ENCODE data around the gene SH3RF3. TPM values are rescaled to one million over a fixed set of nuclear protein-coding genes. Genes with fewer than 3 reads are reported as not detected.

SH3RF3 gene
- total RNA-seq, 1 donor from 2014 or later = 7.3 TPM

DNA sequence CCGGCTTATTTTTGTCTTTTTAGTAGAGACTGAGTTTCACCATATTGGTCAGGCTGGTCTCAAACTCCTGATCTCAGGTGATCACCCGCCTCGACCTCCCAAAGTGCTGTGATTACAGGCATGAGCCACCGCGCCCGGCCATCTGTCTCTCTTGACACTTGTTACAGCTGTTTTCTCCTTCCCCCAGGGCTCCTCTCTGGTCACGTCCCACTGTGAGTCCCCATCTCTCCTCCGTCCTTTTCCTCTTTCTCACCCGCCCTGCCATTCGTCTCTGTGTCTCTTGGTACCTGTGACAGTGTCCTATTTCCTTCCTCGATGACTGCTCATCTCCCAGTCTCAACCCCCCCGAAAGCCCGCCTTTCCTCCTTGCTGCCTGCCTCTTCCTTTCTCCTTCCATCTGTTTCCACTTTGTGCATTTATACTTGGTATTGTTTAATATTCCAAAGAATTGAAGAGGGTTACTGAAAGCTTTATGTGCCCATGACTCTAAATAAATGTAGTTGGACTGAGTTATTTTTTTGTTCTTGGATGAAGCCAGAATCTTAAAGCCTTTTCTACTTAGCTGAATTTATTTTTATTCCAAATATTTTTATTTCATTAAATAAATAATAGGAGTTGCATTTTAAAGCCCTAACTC lies 241.5 kb downstream of the SH3RF3 start:
- no peak overlapping the region for H3K4me3 ChIP-seq (ENCODE audit: insufficient read depth, low read depth, low read length)
- no peaks in the 10 kb centered on the region for H3K36me3 ChIP-seq (ENCODE audit: insufficient read depth, low read length)
- Mint-ChIP-seq H3K9me3 (ENCODE audit: unreplicated experiment) (no peaks in the 10 kb centered on the region), H3K4me3 (ENCODE audit: unreplicated experiment) (no peak overlapping the region), H3K27ac (ENCODE audit: unreplicated experiment) (no peak overlapping the region), H3K4me1 (ENCODE audit: low read depth, unreplicated experiment) (peaks cover under 1% of the 10 kb centered on the region), H3K27me3 (ENCODE audit: low read depth, unreplicated experiment) (peaks cover 22% of the 10 kb centered on the region), H3K36me3 (ENCODE audit: low read depth, unreplicated experiment) (peaks cover 7% of the 10 kb centered on the region)
- TF ChIP-seq, protein P1, sequence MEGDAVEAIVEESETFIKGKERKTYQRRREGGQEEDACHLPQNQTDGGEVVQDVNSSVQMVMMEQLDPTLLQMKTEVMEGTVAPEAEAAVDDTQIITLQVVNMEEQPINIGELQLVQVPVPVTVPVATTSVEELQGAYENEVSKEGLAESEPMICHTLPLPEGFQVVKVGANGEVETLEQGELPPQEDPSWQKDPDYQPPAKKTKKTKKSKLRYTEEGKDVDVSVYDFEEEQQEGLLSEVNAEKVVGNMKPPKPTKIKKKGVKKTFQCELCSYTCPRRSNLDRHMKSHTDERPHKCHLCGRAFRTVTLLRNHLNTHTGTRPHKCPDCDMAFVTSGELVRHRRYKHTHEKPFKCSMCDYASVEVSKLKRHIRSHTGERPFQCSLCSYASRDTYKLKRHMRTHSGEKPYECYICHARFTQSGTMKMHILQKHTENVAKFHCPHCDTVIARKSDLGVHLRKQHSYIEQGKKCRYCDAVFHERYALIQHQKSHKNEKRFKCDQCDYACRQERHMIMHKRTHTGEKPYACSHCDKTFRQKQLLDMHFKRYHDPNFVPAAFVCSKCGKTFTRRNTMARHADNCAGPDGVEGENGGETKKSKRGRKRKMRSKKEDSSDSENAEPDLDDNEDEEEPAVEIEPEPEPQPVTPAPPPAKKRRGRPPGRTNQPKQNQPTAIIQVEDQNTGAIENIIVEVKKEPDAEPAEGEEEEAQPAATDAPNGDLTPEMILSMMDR (IDR thresholded peaks at IDR 0.05; ENCODE audit: insufficient read depth, low read depth, low read length) = no peak
- TF ChIP-seq EZH2 (IDR thresholded peaks at IDR 0.05; ENCODE audit: insufficient read depth, low read length) = no peak
- no peaks in the 10 kb centered on the region for H4K20me1 ChIP-seq (ENCODE audit: insufficient read depth, low read length)
- no peak overlapping the region for H2AFZ ChIP-seq (ENCODE audit: low read depth, low read length)
- no peak overlapping the region for H3K9ac ChIP-seq (ENCODE audit: low read length)
- no peak overlapping the region for H3K4me2 ChIP-seq (ENCODE audit: low read length)
- no peaks in the 10 kb centered on the region for H3K27me3 ChIP-seq (ENCODE audit: insufficient read depth, low read length)
- FAIRE-seq = no peak
- H3K4me1 ChIP-seq (ENCODE audit: insufficient read depth, low read length) = no peaks in the 10 kb centered on the region
- H3K27ac ChIP-seq (ENCODE audit: low read depth, low read length) = no peak overlapping the region
- no peaks in the 10 kb centered on the region for H3K79me2 ChIP-seq (ENCODE audit: insufficient read depth, low read length)
- DNase-seq (ENCODE audit: low read depth) = no peak
- H3K9me3 ChIP-seq (ENCODE audit: insufficient read depth, low read depth, low read length) = no peaks in the 10 kb centered on the region

DNA sequence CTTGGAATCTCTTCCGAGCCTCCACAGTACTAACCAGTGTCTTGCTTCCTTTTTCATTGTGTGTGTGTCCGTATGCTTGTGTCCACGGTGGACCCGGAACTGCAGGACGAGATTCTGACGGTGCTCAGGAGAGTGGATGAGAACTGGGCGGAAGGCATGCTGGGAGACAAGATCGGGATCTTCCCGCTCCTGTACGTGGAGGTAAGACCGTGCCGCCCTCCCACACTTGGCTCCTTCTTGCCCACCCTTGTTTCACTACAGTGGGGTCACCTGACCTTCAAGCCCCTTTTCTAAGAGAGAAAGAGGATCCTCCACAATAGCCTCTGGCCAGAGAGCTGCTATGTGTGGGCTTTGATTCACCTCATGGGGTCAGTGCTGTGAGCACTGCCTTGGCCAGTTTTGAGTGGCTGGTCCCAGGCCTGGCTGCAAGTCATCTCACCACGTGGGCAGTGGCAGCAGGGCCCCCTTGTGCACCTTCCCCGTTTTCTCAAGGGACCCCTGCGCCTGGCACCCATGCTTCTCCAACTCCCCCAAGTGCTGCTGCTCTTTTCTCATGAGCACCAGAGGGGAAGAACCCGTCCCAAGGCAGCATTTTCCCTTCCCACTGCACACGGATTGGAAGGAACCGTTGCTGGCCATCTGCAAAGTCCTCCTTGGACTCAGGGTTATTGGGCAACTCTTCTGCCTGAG lies 242.6 kb downstream of the SH3RF3 start:
- Histone ChIP-seq H3K27me3 (ENCODE audit: insufficient read depth, low read length) (no peaks in the 10 kb centered on the region), H3K9ac (ENCODE audit: low read length) (no peak overlapping the region), H3K9me3 (ENCODE audit: insufficient read depth, low read depth, low read length) (no peaks in the 10 kb centered on the region), H2AFZ (ENCODE audit: low read depth, low read length) (no peak overlapping the region), H3K27ac (ENCODE audit: low read depth, low read length) (no peak overlapping the region), H3K4me3 (ENCODE audit: insufficient read depth, low read depth, low read length) (no peak overlapping the region), H4K20me1 (ENCODE audit: insufficient read depth, low read length) (peaks cover 4% of the 10 kb centered on the region), H3K4me1 (ENCODE audit: insufficient read depth, low read length) (peaks cover 2% of the 10 kb centered on the region), H3K36me3 (ENCODE audit: insufficient read depth, low read length) (no peaks in the 10 kb centered on the region), H3K4me2 (ENCODE audit: low read length) (no peak overlapping the region), H3K79me2 (ENCODE audit: insufficient read depth, low read length) (no peaks in the 10 kb centered on the region)
- Mint-ChIP-seq H3K9me3 (ENCODE audit: unreplicated experiment) (no peaks in the 10 kb centered on the region), H3K4me3 (ENCODE audit: unreplicated experiment) (no peak overlapping the region), H3K36me3 (ENCODE audit: low read depth, unreplicated experiment) (peaks cover 7% of the 10 kb centered on the region), H3K4me1 (ENCODE audit: low read depth, unreplicated experiment) (peaks cover 7% of the 10 kb centered on the region), H3K27me3 (ENCODE audit: low read depth, unreplicated experiment) (peaks cover 22% of the 10 kb centered on the region), H3K27ac (ENCODE audit: unreplicated experiment) (no peak overlapping the region)
- FAIRE-seq (no peak), DNase-seq (ENCODE audit: low read depth) (no peak)
- TF ChIP-seq, protein P1 (IDR thresholded peaks at IDR 0.05; ENCODE audit: insufficient read depth, low read depth, low read length) = no peak
- no peak for TF ChIP-seq EZH2 (IDR thresholded peaks at IDR 0.05; ENCODE audit: insufficient read depth, low read length)

DNA sequence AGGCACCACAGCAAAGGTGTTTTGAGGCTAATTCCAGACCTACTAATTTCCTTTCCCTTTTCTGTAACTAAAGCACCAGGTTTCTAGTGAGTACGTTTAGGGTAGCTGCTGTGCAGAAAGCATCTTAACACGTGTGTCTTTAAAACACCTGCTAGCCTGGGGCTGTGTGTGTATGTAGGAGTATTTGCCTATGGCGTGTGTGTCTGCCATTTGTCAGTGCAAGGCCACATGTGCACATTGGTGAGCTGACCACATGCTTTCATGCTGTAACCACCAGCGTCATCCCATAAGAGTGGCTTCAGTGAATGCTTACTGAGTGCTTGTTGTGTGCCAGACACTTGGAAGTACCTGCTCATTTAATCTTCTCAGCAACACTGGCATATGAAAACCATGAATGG lies 243.2 kb downstream of the SH3RF3 start:
- Mint-ChIP-seq H3K27ac (ENCODE audit: unreplicated experiment) (no peak overlapping the region), H3K4me1 (ENCODE audit: low read depth, unreplicated experiment) (peaks cover 12% of the 10 kb centered on the region), H3K4me3 (ENCODE audit: unreplicated experiment) (no peak overlapping the region), H3K36me3 (ENCODE audit: low read depth, unreplicated experiment) (peaks cover 7% of the 10 kb centered on the region), H3K27me3 (ENCODE audit: low read depth, unreplicated experiment) (peaks cover 22% of the 10 kb centered on the region), H3K9me3 (ENCODE audit: unreplicated experiment) (no peaks in the 10 kb centered on the region)
- TF ChIP-seq EZH2 (IDR thresholded peaks at IDR 0.05; ENCODE audit: insufficient read depth, low read length) = no peak
- TF ChIP-seq, protein P1 (IDR thresholded peaks at IDR 0.05; ENCODE audit: insufficient read depth, low read depth, low read length) = no peak
- Histone ChIP-seq H3K9me3 (ENCODE audit: insufficient read depth, low read depth, low read length) (no peaks in the 10 kb centered on the region), H3K27ac (ENCODE audit: low read depth, low read length) (no peak overlapping the region), H3K36me3 (ENCODE audit: insufficient read depth, low read length) (no peaks in the 10 kb centered on the region), H3K4me2 (ENCODE audit: low read length) (no peak overlapping the region), H3K27me3 (ENCODE audit: insufficient read depth, low read length) (no peaks in the 10 kb centered on the region), H2AFZ (ENCODE audit: low read depth, low read length) (no peak overlapping the region), H3K4me1 (ENCODE audit: insufficient read depth, low read length) (peaks cover 2% of the 10 kb centered on the region), H3K4me3 (ENCODE audit: insufficient read depth, low read depth, low read length) (no peak overlapping the region), H3K79me2 (ENCODE audit: insufficient read depth, low read length) (no peaks in the 10 kb centered on the region), H4K20me1 (ENCODE audit: insufficient read depth, low read length) (peaks cover 9% of the 10 kb centered on the region), H3K9ac (ENCODE audit: low read length) (no peak overlapping the region)
- FAIRE-seq (no peak), DNase-seq (ENCODE audit: low read depth) (no peak)
